NCI-H1417 (cell line): ENCODE data around the gene EPC2.
"Not testable (repeated sequence)": the region's sequence is repeated elsewhere in the genome, so short reads cannot be mapped to it uniquely, and the experiment has no call there.

ENCODE experiments used
- DNase-seq, 3 experiments: peaks; one replicate each; lab custom pipeline; 2025; lab: John Stamatoyannopoulos, UW

The EPC2 gene

GRCh38 chr2:148674063-148675020 is 29.8 kb downstream of the EPC2 start:
- DNase-seq: peak in 1 of 3 experiments; percentile 13

DNA sequence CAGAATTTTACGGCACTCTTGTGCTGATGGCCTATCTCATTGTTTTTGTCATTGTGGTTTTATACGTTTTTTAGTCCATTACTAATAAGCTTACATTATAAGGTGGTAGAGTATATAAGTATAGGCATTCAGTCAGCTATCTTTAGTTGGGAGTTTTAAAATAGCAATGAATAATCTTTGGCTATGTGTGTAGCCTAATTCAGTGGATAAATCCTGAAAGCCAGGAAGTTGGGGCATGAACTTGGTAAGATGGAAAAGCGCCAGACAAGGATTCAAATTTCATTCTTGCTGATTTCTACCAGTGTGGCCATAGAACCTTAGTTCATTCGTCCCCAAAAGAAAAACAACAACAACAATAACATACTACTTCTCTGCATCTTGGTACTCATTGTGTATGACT is 31.2 kb downstream of the EPC2 start:
- DNase-seq: no peak

DNA sequence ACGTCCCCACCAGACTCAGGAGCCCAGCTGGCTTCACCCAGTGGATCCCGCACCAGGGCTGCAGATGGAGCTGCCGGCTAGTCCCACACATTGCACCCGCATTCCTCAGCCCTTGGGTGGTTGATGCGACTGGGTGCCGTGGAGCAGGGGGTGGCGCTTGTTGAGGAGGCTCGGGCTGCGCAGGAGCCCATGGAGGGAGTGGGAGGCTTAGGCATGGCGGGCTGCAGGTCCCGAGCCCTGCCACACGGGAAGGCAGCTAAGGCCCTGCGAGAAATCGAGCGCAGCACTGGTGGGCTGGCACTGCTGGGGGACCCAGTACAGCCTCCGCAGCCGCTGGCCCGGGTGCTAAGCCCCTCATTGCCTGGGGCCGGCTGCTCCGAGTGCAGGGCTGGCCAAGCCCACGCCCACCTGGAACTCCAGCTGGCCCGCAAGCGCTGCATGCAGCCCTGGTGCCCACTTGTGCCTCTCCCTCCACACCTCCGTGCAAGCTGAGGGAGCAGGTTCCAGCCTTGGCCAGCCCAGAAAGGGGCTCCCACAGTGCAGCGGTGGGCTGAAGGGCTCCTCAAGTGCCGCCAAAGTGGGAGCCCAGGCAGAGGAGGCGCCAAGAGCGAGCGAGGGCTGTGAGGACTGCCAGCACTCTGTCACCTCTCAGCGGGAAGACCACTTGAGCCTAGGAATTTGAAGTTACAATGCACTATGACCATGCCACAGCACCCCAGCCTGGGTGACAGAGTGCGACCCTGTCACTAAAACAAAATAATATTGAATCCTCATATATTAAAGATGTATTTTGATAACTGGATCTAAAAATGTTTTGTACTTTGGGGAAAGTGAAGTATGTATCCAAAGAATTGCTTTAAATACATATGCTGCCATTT is 34.0 kb downstream of the EPC2 start:
- DNase-seq: not testable (repeated sequence)

- no peak for DNase-seq
Observed at GRCh38 chr2:148680462-148680861, 35.9 kb downstream of the EPC2 start.

GRCh38 chr2:148681443-148681842 is 36.9 kb downstream of the EPC2 start:
- no peak for DNase-seq

GRCh38 chr2:148681862-148682261 is 37.3 kb downstream of the EPC2 start:
- DNase-seq: not testable (repeated sequence)

DNA sequence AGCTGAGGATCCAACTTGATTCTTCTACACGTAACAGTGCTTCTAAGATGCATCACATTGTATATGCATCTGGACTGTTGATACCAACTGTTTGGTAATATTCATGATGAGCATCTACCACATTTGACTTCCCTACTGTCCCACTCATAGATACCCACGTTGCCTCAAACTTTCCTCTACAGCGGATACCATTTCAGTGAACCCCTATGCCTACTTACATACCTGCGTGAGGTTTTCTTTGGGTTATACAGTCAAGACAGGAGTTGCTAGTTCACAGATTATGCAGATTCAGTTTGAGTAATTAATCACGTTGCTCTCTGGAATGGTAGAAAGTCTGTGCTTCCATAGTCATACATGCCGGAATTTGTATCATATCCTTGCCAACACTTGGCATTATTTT is 40.0 kb downstream of the EPC2 start:
- no peak for DNase-seq

DNA sequence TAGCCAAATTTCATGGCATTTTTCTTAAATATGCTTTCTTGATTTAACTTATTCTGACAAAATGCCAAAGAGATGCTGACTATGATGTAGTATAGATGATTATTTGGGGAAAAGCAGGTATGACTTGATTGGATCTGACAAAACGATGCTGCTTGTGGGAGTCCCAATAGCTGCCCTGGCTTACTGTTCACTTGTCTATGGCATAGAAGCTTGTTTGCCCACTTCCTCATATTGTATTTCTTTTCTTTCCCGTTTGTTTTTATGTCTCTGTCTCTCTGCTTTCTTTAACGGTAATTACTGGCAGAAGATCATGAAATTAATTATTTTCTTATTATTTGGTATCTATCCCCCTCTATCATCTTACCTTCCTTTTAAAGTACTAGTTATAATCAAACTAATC is 43.0 kb downstream of the EPC2 start:
- DNase-seq: no peak

- not testable (repeated sequence) for DNase-seq
Observed at GRCh38 chr2:148688011-148688410, 43.5 kb downstream of the EPC2 start.

- DNase-seq: no peak
Observed at GRCh38 chr2:148696985-148697384, 52.4 kb downstream of the EPC2 start.

- DNase-seq: no peak
Observed at GRCh38 chr2:148699830-148700229, 55.3 kb downstream of the EPC2 start.

GRCh38 chr2:148701039-148701438 is 56.5 kb downstream of the EPC2 start:
- no peak for DNase-seq

GRCh38 chr2:148701877-148702276 is 57.3 kb downstream of the EPC2 start:
- no peak for DNase-seq

DNA sequence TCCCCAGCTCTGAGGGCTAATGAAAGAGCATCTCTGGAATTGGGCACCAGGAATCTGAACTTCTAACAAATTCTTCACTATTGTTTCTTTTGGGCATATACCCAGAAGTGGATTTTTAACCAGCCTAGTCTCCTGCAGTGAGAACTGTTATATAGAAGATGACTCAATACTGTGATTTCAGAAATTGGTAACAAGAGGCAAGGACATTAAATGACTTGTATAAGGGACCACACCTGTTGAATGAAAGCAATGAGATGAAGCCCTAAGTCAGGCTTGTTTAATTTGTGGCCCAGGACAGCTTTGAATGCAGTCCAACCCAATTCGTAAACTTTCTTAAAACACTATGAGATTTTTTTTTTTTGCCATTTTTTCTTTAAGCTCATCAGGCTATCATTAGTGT is 57.9 kb downstream of the EPC2 start:
- DNase-seq: no peak

- peak in 1 of 3 experiments; percentile 17 for DNase-seq
Observed at GRCh38 chr2:148704247-148704646, 59.7 kb downstream of the EPC2 start.

GRCh38 chr2:148716378-148716920 is 71.9 kb downstream of the EPC2 start:
- no peak for DNase-seq

- DNase-seq: no peak
Observed at GRCh38 chr2:148718039-148718438, 73.5 kb downstream of the EPC2 start.

- no peak for DNase-seq
Observed at GRCh38 chr2:148719195-148719749, 74.7 kb downstream of the EPC2 start.

DNA sequence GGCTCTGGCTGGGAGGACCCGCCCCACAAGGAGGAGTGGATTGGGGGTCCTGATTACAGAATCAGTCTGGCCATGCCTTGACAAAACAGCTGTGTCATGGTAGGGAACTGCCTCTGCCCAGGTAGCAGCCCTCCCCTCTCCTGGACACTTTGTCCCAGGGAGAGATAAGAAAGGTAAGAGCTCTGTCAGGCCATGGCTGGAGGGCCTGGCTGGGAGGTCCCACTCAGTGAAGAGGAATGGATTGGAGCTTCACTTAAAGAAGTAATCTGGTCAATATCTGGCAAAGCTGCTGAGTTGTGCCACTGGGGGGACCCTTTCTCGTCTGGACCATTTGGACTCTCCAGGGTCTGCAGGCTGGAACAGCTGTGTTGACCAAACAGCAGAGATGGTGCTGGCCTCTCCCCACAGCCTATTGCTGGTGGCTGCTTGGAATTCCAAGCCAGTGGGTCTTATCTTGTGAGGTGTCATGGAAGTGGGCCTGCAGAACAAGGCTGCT is 75.4 kb downstream of the EPC2 start:
- DNase-seq: no peak

- no peak for DNase-seq
Observed at GRCh38 chr2:148720501-148721001, 76.0 kb downstream of the EPC2 start.

DNA sequence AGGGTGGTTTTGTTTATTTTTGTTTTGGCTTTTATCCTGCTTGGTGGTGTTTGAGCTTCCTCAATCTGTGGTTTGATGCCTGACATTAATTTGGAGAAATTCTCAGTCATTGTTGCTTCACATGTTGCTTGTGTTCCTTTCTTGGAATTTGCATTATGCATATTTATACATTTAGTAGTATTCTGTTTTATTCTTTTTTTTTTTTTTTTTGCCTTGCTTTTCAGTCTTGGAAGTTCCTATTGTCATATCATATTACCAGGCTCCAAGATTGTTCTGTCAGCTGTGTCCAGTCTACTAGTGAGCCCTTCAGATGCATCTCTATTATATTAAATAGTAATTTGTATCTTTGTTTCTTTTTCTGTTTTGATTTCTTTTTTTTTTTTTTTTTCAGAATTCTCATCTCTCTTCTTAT is 77.0 kb downstream of the EPC2 start:
- DNase-seq: no peak
